GM10266 (cell line): ENCODE results near the gene GDI2.
"Not testable (repeated sequence)": the region's sequence is repeated elsewhere in the genome, so short reads cannot be mapped to it uniquely, and the experiment has no call there.

Experiments
- DNase-seq: peaks from one replicate; pipeline ENCODE4 v3.0.0; 2012; ENCODE audit errors: extremely low spot score
- TF ChIP-seq, protein P1 (sequence below): IDR thresholded peaks from 2 replicates; pipeline ENCODE4 v1.5.1; 2012; ENCODE audit warnings: mild to moderate bottlenecking, low read depth; ENCODE audit not compliant: control insufficient read depth, insufficient read depth; ENCODE audit errors: missing control alignments

Gene GDI2

DNA sequence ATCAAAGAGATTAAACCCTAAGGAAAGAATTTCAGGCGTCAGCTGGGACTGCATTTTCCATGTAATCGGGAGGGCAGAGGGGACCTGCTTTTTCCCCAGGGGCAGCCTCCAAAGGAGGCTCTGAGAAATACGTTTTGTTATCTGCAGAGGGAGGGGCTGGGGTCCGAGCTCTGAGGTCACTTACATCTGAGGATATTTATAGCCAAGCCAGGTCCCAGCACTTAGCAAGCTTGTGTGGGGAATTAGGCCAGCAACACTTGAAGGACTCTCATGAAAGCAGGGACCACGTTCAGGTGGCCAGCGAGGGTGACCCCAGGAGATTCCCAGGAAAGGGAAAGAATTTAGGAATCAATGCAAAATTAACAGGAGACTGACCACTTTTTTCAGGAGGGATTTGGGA, 20.6 kb upstream of the GDI2 start:
- no peak for DNase-seq
- TF ChIP-seq, protein P1, sequence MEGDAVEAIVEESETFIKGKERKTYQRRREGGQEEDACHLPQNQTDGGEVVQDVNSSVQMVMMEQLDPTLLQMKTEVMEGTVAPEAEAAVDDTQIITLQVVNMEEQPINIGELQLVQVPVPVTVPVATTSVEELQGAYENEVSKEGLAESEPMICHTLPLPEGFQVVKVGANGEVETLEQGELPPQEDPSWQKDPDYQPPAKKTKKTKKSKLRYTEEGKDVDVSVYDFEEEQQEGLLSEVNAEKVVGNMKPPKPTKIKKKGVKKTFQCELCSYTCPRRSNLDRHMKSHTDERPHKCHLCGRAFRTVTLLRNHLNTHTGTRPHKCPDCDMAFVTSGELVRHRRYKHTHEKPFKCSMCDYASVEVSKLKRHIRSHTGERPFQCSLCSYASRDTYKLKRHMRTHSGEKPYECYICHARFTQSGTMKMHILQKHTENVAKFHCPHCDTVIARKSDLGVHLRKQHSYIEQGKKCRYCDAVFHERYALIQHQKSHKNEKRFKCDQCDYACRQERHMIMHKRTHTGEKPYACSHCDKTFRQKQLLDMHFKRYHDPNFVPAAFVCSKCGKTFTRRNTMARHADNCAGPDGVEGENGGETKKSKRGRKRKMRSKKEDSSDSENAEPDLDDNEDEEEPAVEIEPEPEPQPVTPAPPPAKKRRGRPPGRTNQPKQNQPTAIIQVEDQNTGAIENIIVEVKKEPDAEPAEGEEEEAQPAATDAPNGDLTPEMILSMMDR, result no peak

DNA sequence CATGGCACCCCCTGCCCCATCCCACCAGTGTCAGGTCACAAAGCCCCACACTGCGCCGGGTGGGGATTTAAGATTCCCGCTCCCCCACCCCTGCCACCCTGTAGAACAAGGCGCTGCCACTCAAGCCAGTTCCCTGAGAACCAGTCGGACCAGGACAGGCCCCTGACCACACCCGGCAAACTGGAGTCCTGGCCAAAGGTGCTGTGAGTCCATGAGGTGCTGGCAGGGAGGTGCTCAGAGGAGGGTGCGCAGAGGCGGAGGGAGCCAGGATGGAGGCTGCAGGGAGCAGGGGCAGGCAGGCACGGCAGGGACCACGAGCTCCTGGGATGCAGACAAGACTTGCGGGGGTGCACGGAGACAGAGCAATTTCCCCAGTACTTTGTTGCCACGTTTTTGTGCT, 19.7 kb upstream of the GDI2 start:
- TF ChIP-seq, protein P1, result no peak
- no peak for DNase-seq

DNA sequence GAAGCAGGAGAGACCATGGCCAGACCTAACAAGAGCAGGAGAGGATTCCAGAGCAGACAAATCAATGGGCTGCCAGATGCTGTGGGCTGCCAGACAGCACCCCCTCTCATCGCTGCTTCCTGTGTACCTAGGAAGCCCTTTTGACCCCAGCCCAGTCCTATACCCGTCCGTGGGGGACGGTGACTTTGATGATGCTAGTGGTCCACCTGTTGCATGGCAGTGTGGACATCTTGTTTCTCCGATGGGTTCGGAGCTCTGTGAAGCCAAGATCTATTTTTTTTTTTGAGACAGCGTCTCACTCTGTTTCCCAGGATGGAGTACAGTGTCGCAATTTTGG, 18.2 kb upstream of the GDI2 start:
- DNase-seq, result no peak
- TF ChIP-seq, protein P1, result no peak

DNA sequence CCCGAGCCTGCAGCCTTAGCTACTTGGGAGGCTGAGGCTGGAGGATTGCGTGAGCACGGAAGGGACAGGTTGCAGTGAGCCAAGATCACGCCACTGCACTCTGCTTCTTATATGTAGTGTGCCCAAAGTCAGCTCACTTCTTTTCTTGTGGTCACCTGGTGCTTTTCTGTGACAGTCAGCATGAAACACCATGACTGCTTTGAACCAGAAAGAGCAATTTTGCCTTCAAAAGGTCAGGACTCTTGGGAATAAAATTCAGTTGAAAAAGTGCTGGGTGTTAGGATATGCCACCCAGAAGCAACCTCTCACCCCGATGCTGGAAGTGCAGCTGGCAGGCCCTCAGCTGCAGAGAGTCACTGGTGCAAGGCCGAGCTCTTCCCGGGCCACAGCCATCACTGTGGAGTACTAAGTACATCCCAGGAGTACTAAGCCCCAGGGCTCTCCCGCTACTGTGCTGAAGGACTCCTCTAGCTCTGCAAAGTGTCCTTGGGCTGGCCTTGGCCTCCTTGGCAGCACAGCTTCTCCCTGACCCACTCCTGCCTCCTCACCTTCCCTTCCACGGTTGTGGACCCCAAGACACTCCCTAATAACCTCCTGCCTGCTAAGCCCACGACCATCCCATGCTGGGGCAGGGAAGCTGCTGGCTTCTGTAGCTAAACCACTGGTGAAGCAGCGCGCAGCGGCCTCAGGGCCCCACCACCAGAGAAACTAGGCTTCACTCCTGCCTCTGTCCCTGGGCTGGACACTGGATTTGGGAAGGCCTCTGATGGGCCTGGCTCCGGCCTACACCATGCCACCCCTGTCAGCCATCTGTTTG, 17.6 kb upstream of the GDI2 start:
- TF ChIP-seq, protein P1, result no peak
- DNase-seq, result no peak

DNA sequence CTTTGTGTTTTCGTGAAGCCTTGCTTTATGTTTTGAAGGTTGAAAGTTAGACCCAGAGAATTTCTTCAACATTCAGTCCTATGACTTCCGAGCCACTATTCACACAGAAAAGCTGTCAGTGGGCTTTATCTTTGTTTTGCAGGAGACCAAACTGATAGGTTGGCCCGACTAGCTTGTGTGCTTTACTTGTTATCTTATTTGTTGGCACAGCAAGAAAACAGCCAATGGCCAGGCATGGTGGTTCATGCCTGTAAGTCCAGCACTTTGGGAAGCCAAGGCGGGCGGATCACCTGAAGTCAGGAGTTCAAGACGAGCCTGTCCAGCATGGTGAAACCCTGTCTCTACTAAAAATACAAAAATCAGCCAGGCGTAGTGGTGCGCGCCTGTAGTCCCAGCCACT, 16.0 kb upstream of the GDI2 start:
- TF ChIP-seq, protein P1, result no peak
- no peak for DNase-seq

DNA sequence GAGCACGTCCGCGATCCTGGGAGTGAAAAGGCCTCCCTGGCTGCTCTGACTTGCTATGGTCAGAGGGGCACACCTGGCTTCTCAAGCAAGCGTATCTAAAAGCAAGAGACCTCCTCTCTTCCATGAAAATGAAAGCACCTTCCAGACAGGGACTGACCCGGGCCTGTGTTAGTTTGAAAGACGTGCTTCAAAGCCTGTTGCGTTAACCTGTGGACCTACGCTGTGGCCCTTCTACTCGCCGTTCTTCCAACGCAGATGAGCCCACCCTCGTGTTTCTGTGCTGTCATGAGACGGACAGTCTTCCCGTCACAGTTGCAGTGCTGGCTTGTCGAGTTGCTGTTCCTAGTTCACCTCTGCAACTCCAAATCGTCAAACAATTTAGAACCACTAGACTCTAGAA, 15.5 kb upstream of the GDI2 start:
- TF ChIP-seq, protein P1, result no peak
- DNase-seq, result no peak

DNA sequence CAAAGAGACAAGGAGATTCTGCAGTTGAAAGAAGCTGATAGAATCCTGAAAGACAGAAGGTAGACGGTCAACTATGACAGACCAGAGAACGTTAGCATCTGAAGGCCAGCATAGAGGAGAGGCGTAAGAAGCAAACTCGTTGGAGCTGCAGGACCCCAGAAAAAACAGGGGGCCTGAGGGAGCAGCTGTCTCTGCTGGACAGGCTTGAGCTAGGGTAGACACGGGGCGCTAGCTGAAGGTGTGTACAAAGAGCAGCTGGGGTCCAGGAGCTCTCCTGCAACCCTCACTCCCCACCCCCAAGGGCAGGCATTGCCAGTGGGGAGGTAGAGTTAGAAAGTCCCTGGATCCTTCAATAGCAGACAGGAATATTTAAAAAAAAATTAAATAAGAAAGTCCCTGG, 14.6 kb upstream of the GDI2 start:
- no peak for DNase-seq
- TF ChIP-seq, protein P1, result no peak

DNA sequence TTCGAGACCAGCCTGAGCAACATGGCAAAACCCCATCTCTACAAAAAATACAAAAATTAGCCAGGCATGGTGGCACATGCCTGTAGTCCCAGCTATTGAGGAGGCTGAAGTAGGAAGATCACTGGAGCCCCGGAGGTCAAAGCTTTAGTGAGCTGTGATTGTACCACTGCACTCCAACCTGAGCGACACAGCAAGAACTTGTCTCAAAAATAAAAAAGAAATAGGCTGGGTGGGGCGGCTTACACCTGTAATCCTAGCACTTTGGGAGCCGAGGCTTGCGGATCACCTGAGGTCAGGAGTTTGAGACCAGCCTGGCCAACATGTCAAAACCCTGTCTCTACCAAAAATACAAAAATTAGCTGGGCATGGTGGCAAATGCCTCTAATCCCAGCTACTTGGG, 13.3 kb upstream of the GDI2 start:
- not testable (repeated sequence) for DNase-seq
